ENCODE measurements around the gene ACADSB. TPM values are rescaled to one million over a fixed set of nuclear protein-coding genes. Genes with fewer than 3 reads are reported as not detected.

The ACADSB gene
- polyA plus RNA-seq, 1 donor from 2014 or later: 20.3 TPM

DNA sequence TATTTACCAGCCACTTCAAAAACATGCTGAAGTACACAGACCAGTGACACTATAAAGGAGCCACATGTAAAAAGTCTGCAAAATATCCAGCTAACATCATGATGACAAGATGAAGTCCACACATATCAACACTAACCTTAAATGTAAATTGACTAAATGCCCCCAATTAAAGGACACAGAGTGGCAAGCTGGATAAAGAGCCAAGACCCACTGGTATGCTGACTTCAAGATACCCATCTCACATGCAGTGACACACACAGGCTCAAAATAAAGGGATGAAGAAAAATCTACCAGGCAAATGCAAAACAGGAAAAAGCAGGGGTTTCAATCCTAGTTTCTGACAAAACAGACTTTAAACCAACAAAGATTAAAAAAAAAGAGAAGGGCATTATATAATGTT, 41.9 kb upstream of the ACADSB start:
- Histone ChIP-seq H2AFZ (ENCODE audit: low read depth, low read length) (no peak overlapping the region), H3K4me2 (ENCODE audit: low read length) (no peak overlapping the region), H4K20me1 (ENCODE audit: insufficient read depth) (no peaks in the 10 kb centered on the region), H3K79me2 (replicated peaks; ENCODE audit: insufficient read depth, low read length) (no peaks in the 10 kb centered on the region), H3K4me3 (ENCODE audit: low read length) (no peak overlapping the region), H3K9me3 (ENCODE audit: low read length) (peaks cover 3% of the 10 kb centered on the region), H3K9me2 (ENCODE audit: insufficient read depth, low read length) (no peaks in the 10 kb centered on the region), H3K9ac (ENCODE audit: low read length) (no peak overlapping the region), H3K27me3 (ENCODE audit: insufficient read depth, low read depth, low read length) (no peaks in the 10 kb centered on the region), H3F3A (ENCODE audit: insufficient read depth, low read length, poor library complexity, severe bottlenecking) (no peaks in the 10 kb centered on the region), H3K36me3 (ENCODE audit: insufficient read depth, low read length) (no peaks in the 10 kb centered on the region), H3K27ac (ENCODE audit: low read length) (no peak overlapping the region)
- TF ChIP-seq, protein P1, sequence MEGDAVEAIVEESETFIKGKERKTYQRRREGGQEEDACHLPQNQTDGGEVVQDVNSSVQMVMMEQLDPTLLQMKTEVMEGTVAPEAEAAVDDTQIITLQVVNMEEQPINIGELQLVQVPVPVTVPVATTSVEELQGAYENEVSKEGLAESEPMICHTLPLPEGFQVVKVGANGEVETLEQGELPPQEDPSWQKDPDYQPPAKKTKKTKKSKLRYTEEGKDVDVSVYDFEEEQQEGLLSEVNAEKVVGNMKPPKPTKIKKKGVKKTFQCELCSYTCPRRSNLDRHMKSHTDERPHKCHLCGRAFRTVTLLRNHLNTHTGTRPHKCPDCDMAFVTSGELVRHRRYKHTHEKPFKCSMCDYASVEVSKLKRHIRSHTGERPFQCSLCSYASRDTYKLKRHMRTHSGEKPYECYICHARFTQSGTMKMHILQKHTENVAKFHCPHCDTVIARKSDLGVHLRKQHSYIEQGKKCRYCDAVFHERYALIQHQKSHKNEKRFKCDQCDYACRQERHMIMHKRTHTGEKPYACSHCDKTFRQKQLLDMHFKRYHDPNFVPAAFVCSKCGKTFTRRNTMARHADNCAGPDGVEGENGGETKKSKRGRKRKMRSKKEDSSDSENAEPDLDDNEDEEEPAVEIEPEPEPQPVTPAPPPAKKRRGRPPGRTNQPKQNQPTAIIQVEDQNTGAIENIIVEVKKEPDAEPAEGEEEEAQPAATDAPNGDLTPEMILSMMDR (IDR thresholded peaks at IDR 0.05; ENCODE audit: poor library complexity, severe bottlenecking): no peak
- no peak for TF ChIP-seq MXI1 (conservative IDR thresholded peaks at IDR 0.05; ENCODE audit: poor library complexity, severe bottlenecking)
- TF ChIP-seq TAF1 (IDR thresholded peaks at IDR 0.05; ENCODE audit: low read depth): no peak
- no peak for TF ChIP-seq EP300 (conservative IDR thresholded peaks at IDR 0.05; ENCODE audit: poor library complexity, severe bottlenecking)
- TF ChIP-seq EZH2 (IDR thresholded peaks at IDR 0.05; ENCODE audit: borderline replicate concordance, insufficient read depth, low read length, poor library complexity, severe bottlenecking): no peak
- TF ChIP-seq RAD21 (conservative IDR thresholded peaks at IDR 0.05): no peak
- TF ChIP-seq POLR2AphosphoS5 (IDR thresholded peaks at IDR 0.05): no peak
- TF ChIP-seq, protein P2, sequence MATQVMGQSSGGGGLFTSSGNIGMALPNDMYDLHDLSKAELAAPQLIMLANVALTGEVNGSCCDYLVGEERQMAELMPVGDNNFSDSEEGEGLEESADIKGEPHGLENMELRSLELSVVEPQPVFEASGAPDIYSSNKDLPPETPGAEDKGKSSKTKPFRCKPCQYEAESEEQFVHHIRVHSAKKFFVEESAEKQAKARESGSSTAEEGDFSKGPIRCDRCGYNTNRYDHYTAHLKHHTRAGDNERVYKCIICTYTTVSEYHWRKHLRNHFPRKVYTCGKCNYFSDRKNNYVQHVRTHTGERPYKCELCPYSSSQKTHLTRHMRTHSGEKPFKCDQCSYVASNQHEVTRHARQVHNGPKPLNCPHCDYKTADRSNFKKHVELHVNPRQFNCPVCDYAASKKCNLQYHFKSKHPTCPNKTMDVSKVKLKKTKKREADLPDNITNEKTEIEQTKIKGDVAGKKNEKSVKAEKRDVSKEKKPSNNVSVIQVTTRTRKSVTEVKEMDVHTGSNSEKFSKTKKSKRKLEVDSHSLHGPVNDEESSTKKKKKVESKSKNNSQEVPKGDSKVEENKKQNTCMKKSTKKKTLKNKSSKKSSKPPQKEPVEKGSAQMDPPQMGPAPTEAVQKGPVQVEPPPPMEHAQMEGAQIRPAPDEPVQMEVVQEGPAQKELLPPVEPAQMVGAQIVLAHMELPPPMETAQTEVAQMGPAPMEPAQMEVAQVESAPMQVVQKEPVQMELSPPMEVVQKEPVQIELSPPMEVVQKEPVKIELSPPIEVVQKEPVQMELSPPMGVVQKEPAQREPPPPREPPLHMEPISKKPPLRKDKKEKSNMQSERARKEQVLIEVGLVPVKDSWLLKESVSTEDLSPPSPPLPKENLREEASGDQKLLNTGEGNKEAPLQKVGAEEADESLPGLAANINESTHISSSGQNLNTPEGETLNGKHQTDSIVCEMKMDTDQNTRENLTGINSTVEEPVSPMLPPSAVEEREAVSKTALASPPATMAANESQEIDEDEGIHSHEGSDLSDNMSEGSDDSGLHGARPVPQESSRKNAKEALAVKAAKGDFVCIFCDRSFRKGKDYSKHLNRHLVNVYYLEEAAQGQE (IDR thresholded peaks at IDR 0.05; ENCODE audit: borderline replicate concordance): no peak
- no peak for TF ChIP-seq SMC3 (conservative IDR thresholded peaks at IDR 0.05; ENCODE audit: poor library complexity)

DNA sequence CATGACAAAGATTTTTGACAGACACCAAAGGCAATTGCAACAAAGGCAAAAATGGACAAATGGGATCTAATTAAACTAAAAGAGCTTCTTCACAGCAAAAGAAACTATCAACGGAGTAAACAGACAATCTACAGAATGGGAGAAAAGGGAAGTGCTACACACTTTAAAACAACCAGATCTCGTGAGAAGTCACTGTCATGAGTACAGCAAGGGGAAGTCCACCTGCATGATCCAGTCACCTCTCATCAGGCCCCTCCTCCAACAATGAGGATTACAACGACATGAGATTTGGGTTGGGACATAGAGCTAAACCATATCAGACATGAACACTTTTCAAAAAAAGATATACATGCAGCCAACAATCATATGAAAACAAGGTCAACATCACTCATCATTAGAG, 40.1 kb upstream of the ACADSB start:
- no peaks in the 10 kb centered on the region for H3F3A ChIP-seq (ENCODE audit: insufficient read depth, low read length, poor library complexity, severe bottlenecking)
- no peaks in the 10 kb centered on the region for H4K20me1 ChIP-seq (ENCODE audit: insufficient read depth)
- H3K9ac ChIP-seq (ENCODE audit: low read length): no peak overlapping the region
- H3K9me3 ChIP-seq (ENCODE audit: low read length): peaks cover 3% of the 10 kb centered on the region
- no peak overlapping the region for H2AFZ ChIP-seq (ENCODE audit: low read depth, low read length)
- H3K27ac ChIP-seq (ENCODE audit: low read length): no peak overlapping the region
- H3K36me3 ChIP-seq (ENCODE audit: insufficient read depth, low read length): no peaks in the 10 kb centered on the region
- H3K4me3 ChIP-seq (ENCODE audit: low read length): no peak overlapping the region
- no peak overlapping the region for H3K4me2 ChIP-seq (ENCODE audit: low read length)
- no peak for TF ChIP-seq SMC3 (conservative IDR thresholded peaks at IDR 0.05; ENCODE audit: poor library complexity)
- TF ChIP-seq, protein P1 (IDR thresholded peaks at IDR 0.05; ENCODE audit: poor library complexity, severe bottlenecking): no peak
- no peak for TF ChIP-seq EP300 (conservative IDR thresholded peaks at IDR 0.05; ENCODE audit: poor library complexity, severe bottlenecking)
- TF ChIP-seq MXI1 (conservative IDR thresholded peaks at IDR 0.05; ENCODE audit: poor library complexity, severe bottlenecking): no peak
- TF ChIP-seq POLR2AphosphoS5 (IDR thresholded peaks at IDR 0.05): no peak
- no peak for TF ChIP-seq RAD21 (conservative IDR thresholded peaks at IDR 0.05)
- TF ChIP-seq, protein P2 (IDR thresholded peaks at IDR 0.05; ENCODE audit: borderline replicate concordance): no peak
- no peak for TF ChIP-seq TAF1 (IDR thresholded peaks at IDR 0.05; ENCODE audit: low read depth)
- no peak for TF ChIP-seq EZH2 (IDR thresholded peaks at IDR 0.05; ENCODE audit: borderline replicate concordance, insufficient read depth, low read length, poor library complexity, severe bottlenecking)
- H3K79me2 ChIP-seq (replicated peaks; ENCODE audit: insufficient read depth, low read length): no peaks in the 10 kb centered on the region
- H3K9me2 ChIP-seq (ENCODE audit: insufficient read depth, low read length): no peaks in the 10 kb centered on the region
- no peaks in the 10 kb centered on the region for H3K27me3 ChIP-seq (ENCODE audit: insufficient read depth, low read depth, low read length)
